WERI-Rb-1 (cell line): ENCODE measurements around the gene TLN1.

Source experiments
- DNase-seq: peaks from one replicate; pipeline ENCODE4 v3.0.0-alpha.2; 2020
- H3K27ac ChIP-seq: fragments of 250-450 bp; sonication (Bioruptor Pico); 2 replicates; pipeline ENCODE4 v1.5.1; 2020; ENCODE audit warnings: mild to moderate bottlenecking, moderate library complexity
- H3K27me3 ChIP-seq: fragments of 250-450 bp; sonication (Bioruptor Pico); 2 replicates; pipeline ENCODE4 v1.5.1; 2021; ENCODE audit warnings: mild to moderate bottlenecking, low read depth, moderate library complexity; ENCODE audit not compliant: insufficient read depth, severe bottlenecking
- H3K36me3 ChIP-seq: fragments of 250-450 bp; sonication (Bioruptor Pico); 2 replicates; pipeline ENCODE4 v1.5.1; 2020; ENCODE audit warnings: mild to moderate bottlenecking, moderate library complexity
- H3K4me3 ChIP-seq: 2 replicates; pipeline ENCODE4 v1.5.1; 2011; ENCODE audit warnings: low read depth, mild to moderate bottlenecking, control low read depth, low read length
- H3K9me3 ChIP-seq: fragments of 250-450 bp; sonication (Bioruptor Pico); 2 replicates; pipeline ENCODE4 v1.5.1; 2021; ENCODE audit warnings: mild to moderate bottlenecking, moderate library complexity; ENCODE audit not compliant: severe bottlenecking
- TF ChIP-seq, protein P1 (sequence below): IDR thresholded peaks from 2 replicates; pipeline ENCODE4 v1.5.1; 2011; ENCODE audit warnings: low read depth, mild to moderate bottlenecking, control low read depth, inconsistent platforms, low read length

The TLN1 gene

DNA sequence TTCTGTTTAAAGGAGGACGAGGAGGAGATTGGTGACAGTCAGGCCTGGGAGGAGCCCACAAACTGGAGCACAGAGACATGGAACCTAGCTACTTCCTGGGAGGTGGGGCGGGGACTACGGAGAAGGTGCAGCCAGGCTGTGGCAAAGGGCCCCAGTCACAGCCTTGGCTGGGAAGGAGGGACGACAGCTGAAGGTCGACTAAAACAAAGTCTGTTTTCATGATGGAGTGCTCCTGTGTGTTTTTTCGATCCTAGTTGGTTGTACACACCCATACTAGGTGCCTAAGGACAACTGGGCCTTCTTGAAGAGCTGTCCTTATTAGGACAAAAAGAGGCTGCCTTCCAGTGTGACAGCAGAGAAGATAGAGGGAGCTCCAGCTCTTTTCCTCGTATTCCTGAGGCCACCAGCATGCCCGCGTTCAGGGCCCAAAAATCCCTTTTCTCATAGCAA, 71.0 kb downstream of the TLN1 start:
- H3K36me3 ChIP-seq = peaks cover 34% of the 10 kb centered on the region
- H3K4me3 ChIP-seq = no peak overlapping the region
- TF ChIP-seq, protein P1, sequence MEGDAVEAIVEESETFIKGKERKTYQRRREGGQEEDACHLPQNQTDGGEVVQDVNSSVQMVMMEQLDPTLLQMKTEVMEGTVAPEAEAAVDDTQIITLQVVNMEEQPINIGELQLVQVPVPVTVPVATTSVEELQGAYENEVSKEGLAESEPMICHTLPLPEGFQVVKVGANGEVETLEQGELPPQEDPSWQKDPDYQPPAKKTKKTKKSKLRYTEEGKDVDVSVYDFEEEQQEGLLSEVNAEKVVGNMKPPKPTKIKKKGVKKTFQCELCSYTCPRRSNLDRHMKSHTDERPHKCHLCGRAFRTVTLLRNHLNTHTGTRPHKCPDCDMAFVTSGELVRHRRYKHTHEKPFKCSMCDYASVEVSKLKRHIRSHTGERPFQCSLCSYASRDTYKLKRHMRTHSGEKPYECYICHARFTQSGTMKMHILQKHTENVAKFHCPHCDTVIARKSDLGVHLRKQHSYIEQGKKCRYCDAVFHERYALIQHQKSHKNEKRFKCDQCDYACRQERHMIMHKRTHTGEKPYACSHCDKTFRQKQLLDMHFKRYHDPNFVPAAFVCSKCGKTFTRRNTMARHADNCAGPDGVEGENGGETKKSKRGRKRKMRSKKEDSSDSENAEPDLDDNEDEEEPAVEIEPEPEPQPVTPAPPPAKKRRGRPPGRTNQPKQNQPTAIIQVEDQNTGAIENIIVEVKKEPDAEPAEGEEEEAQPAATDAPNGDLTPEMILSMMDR = peak; percentile 53
- no peaks in the 10 kb centered on the region for H3K9me3 ChIP-seq
- H3K27ac ChIP-seq = no peak overlapping the region
- H3K27me3 ChIP-seq = no peaks in the 10 kb centered on the region
- DNase-seq = no peak

DNA sequence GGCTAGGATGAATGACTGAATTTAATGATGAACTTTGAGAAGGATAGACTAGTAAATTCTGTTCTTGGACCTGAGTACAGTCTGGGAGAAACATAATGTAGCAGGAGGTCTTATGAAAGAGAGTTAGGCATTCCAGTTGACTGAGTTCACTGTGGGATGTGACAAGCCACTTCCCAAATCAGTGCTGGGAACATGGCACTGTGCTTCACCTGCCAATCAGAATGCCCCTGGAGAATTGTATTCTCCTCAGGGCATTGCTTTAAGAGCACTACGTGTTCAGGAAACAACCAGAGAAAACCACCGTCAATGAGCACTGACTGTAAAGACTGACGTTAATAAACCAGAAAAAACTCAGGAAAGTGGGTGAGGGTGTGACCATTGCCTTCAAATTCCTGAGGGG, 72.7 kb downstream of the TLN1 start:
- Histone ChIP-seq H3K36me3 (peaks cover 34% of the 10 kb centered on the region), H3K27me3 (no peaks in the 10 kb centered on the region), H3K9me3 (no peaks in the 10 kb centered on the region), H3K4me3 (no peak overlapping the region), H3K27ac (no peak overlapping the region)
- TF ChIP-seq, protein P1 = no peak
- DNase-seq = no peak

DNA sequence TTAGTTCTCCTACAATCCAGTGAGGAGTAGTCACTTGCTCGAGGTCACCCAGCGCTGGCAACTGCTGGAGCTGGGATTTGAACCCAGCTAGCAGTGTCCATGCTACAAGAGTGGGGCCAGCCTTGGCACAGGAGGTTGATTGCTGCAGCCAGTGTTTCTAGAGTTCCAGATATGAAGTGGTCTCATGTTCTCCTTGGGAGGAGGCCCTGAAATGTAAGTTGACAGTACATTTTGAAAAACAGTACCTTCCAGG, 73.1 kb downstream of the TLN1 start:
- Histone ChIP-seq H3K27me3 (no peaks in the 10 kb centered on the region), H3K4me3 (peak overlapping the region; percentile 80), H3K36me3 (peaks cover 34% of the 10 kb centered on the region), H3K27ac (peak overlapping the region; percentile 98), H3K9me3 (no peaks in the 10 kb centered on the region)
- DNase-seq = peak; percentile 28
- TF ChIP-seq, protein P1 = no peak

DNA sequence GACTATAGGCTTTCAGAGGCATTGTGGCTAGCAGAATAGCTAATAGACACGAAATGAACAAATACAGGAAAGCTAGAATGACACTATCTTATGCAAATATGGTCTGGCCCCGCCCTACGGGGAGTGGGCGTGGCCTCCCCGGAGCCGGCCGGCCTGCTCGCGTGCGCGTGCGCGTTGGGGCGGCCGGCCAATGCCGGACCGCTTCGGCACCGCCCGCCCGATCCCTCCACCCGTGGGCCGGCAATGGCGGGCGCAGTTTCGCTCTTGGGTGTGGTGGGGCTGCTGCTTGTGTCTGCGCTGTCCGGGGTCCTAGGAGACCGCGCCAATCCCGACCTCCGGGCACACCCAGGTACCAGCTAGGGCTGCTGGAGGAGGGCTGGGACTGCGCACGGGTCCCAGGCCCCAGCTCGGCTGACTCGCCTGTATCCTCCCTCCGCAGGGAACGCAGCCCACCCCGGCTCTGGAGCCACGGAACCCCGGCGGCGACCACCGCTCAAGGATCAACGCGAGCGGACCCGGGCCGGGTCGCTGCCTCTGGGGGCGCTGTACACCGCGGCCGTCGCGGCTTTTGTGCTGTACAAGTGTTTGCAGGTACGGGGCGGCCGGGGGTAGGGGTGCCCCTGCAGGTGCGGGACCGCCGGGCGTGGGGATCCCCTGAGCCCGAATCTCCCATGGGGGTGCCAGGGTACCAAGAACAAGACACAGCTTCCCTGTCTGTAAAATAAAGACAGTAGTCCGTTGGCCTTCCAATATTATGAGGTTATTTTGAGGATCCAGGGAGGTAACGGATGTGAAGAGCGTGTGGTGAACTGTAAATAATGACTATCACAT, 73.6 kb downstream of the TLN1 start, which contains the start of gene CCDC107:
Gene CCDC107, plus strand, starts transcription at position 156 of the 831 bp plus-strand sequence. Its CDS starts 88 bp downstream, at position 244.
- peak within 1 kb of the TSS; percentile 80 for H3K4me3 ChIP-seq
- no peaks in the 10 kb centered on the region for H3K9me3 ChIP-seq
- H3K27ac ChIP-seq = peak within 1 kb of the TSS; percentile 98
- H3K27me3 ChIP-seq = no peaks in the 10 kb centered on the region
- peaks cover 34% of the 10 kb centered on the region for H3K36me3 ChIP-seq
- peak; percentile 81 for DNase-seq
- TF ChIP-seq, protein P1 = peak; percentile 77

DNA sequence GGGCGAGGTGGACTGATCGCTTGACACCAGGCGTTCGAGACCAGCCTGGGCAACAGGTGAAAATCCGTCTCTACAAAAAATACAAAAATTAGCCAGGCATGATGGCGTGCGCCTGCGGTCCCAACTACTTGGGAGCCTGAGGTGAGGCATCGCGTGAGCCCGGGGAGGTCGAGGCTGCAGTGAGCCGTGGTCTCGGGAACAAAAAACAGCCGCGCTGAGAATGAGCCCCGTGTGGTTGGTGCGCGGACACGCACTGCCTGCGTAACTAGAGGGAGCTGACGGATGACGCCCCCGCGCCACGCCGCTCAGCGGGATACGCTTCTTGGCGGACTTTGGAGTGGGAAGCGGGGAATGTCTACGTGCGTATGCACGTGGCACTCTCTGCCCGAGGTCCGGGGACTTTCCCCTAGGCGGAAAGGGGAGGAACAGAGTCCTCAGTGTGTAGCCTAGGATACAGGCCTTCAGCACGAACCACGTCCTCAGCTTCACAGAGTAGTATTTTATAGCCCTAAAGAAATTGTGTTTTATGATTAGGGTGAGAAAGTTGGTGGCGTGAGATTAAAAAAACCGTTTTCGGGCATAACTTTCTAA, 74.4 kb downstream of the TLN1 start, which contains the start of gene RMRP:
Gene RMRP, minus strand, starts transcription at position 474 of the 591 bp plus-strand sequence.
- Histone ChIP-seq H3K9me3 (no peaks in the 10 kb centered on the region), H3K27me3 (no peaks in the 10 kb centered on the region), H3K4me3 (peak within 1 kb of the TSS; percentile 80), H3K36me3 (peaks cover 29% of the 10 kb centered on the region), H3K27ac (peak within 1 kb of the TSS; percentile 98)
- TF ChIP-seq, protein P1 = 0 out of 2 replicates have a peak, but pooled peaks have one; percentile 26
- DNase-seq = peak; percentile 99
